GM12878 (cell line): ENCODE measurements around the gene FERMT2. TPM values are rescaled to one million over a fixed set of nuclear protein-coding genes. Genes with fewer than 3 reads are reported as not detected.

Experiments used
- BRCA1 ChIP-seq: IDR thresholded peaks from 2 replicates; pipeline ENCODE4 v1.6.1; 2011; ENCODE audit warnings: low read depth, low read length, improper control_type of control experiment
- CEBPB ChIP-seq, 2 experiments: fragments of 150-350 bp in 1 of 2; IDR thresholded peaks; 2 replicates each; pipeline ENCODE4 v1.6.1; 2012 to 2014; ENCODE audit warnings: low read depth in 2 of 2, low read length in 2 of 2, borderline replicate concordance in 1 of 2, inconsistent platforms in 1 of 2
- CTCF ChIP-seq, 3 experiments: IDR thresholded peaks in 2 of 3; conservative IDR thresholded peaks in 1 of 3; 2 replicates each; pipeline ENCODE4 v1.5.1; 2011; ENCODE audit warnings: low read depth in 3 of 3, low read length in 3 of 3, mild to moderate bottlenecking in 3 of 3, control low read depth in 2 of 3, moderate library complexity in 2 of 3, inconsistent platforms in 1 of 3, mixed read lengths in 1 of 3; ENCODE audit not compliant: control insufficient read depth in 2 of 3, insufficient read depth in 1 of 3; ENCODE audit errors: extremely low read depth in 1 of 3
- CUX1 ChIP-seq: IDR thresholded peaks from 2 replicates; pipeline ENCODE4 v1.6.1; 2012; ENCODE audit warnings: improper control_type of control experiment, low read depth, low read length; ENCODE audit not compliant: insufficient replicate concordance
- FOS ChIP-seq: IDR thresholded peaks from 3 replicates; pipeline ENCODE4 v1.6.1; 2011; ENCODE audit warnings: borderline replicate concordance; ENCODE audit not compliant: insufficient read length; ENCODE audit errors: extremely low read depth
- HSF1 ChIP-seq: fragments of 150-350 bp; IDR thresholded peaks from 2 replicates; pipeline ENCODE4 v1.6.1; 2014; ENCODE audit warnings: mild to moderate bottlenecking, low read depth, low read length
- MTA2 ChIP-seq: fragments of 450-650 bp; IDR thresholded peaks from 2 replicates; pipeline ENCODE4 v1.6.1; 2016; ENCODE audit warnings: low read depth, mild to moderate bottlenecking, moderate library complexity
- MYC ChIP-seq: IDR thresholded peaks from 2 replicates; pipeline ENCODE4 v1.6.1; 2011; ENCODE audit warnings: mild to moderate bottlenecking, low read length, moderate library complexity, inconsistent platforms; ENCODE audit not compliant: insufficient read depth, insufficient replicate concordance, insufficient read length, severe bottlenecking
- NR2C2 ChIP-seq: IDR thresholded peaks from 2 replicates; pipeline ENCODE4 v1.6.1; 2011; ENCODE audit warnings: borderline replicate concordance, low read depth; ENCODE audit not compliant: control insufficient read depth, insufficient read length
- POLR2AphosphoS5 ChIP-seq: IDR thresholded peaks from 2 replicates; pipeline ENCODE4 v1.6.1; 2011; ENCODE audit warnings: mild to moderate bottlenecking, low read length, inconsistent platforms
- SREBF1 ChIP-seq: IDR thresholded peaks from 2 replicates; pipeline ENCODE4 v1.6.1; 2012; ENCODE audit warnings: mild to moderate bottlenecking, low read length
- SUPT20H ChIP-seq: IDR thresholded peaks from 2 replicates; pipeline ENCODE4 v1.6.1; 2011; ENCODE audit warnings: low read depth, mild to moderate bottlenecking, low read length, moderate library complexity, borderline replicate concordance; ENCODE audit not compliant: control insufficient read depth
- ZNF24 ChIP-seq: fragments of 450-650 bp; IDR thresholded peaks from 2 replicates; pipeline ENCODE4 v1.6.1; 2017; ENCODE audit warnings: antibody characterized with exemption, mild to moderate bottlenecking
- polyA plus RNA-seq, 11 experiments: library from polyadenylated mRNA; depleted of rRNA in 4 of 11; unstranded in 6 of 11; stranded (reverse) in 5 of 11; fragments of >200 nt; fragmentation: Nextera tagmentation in 4 of 11; fragmentation: Illumina TruSeq in 1 of 11; extraction: Ambion mirVana in 4 of 11; extraction: Trizol in 1 of 11; gene quantifications; 1 replicate in 1 of 11; 2 replicates in 10 of 11; pipeline versions ENCODE4 v1.2.1 to v1.2.3, GENCODE V29; 2011 to 2016; ENCODE audit warnings: inconsistent platforms in 2 of 11, missing spikeins in 2 of 11, low read depth in 1 of 11
- total RNA-seq, 4 experiments: library from RNA; depleted of rRNA in 3 of 4; stranded (reverse); fragments of >200 nt in 3 of 4; fragmentation: Illumina TruSeq in 1 of 4; extraction: Trizol in 1 of 4; gene quantifications; 2 replicates each; pipeline versions ENCODE4 v1.2.1 to v1.2.3, GENCODE V29; 2013 to 2021

The FERMT2 gene
- total and polyA plus RNA-seq, 10 of the 15 experiments (the other 5 are each of a cell fraction or from before 2014, with no cell fraction given) = 4.9 to 35.5 (median 19.5) TPM

GRCh38 chr14:52873694-52874093 lies 77.2 kb downstream of the FERMT2 start (continued):
- TF ChIP-seq CEBPB (IDR thresholded peaks at IDR 0.05; ENCODE audit: borderline replicate concordance in 1 of 2, low read depth in 2 of 2, low read length in 2 of 2) (no peak), MYC (no peak), BRCA1 (no peak), SREBF1 (no peak), CUX1 (no peak), HSF1 (no peak), CTCF (IDR thresholded peaks at IDR 0.05 in 2 of 3, conservative IDR thresholded peaks at IDR 0.05 in 1 of 3; ENCODE audit: control insufficient read depth in 2 of 3, extremely low read depth in 1 of 3, insufficient read depth in 1 of 3, low read depth in 3 of 3, low read length in 3 of 3) (no peak), ZNF24 (no peak), MTA2 (no peak), SUPT20H (no peak), NR2C2 (no peak), POLR2AphosphoS5 (no peak), FOS (no peak)
